Measurements from ENCODE around the gene MRGPRX3. TPM values are rescaled to one million over a fixed set of nuclear protein-coding genes. Genes with fewer than 3 reads are reported as not detected.

Gene MRGPRX3
- total and polyA plus RNA-seq, 2 experiments from 2014 or later = not detected

GRCh38 chr11:18135308-18135707 is 2.9 kb downstream of the MRGPRX3 start:
- H3K9ac ChIP-seq = no peak overlapping the region
- no peaks in the 10 kb centered on the region for H3F3A ChIP-seq (ENCODE audit: insufficient read depth)
- H3K4me2 ChIP-seq (ENCODE audit: unreplicated experiment) = no peak overlapping the region
- H3K36me3 ChIP-seq (ENCODE audit: low read depth) = no peaks in the 10 kb centered on the region
- H3K27me3 ChIP-seq (replicated peaks; ENCODE audit: insufficient read depth) = peaks cover 11% of the 10 kb centered on the region; the same call in 1 of the 2 replicates
- TF ChIP-seq EZH2phosphoT487 (IDR thresholded peaks at IDR 0.05; ENCODE audit: insufficient read depth, low read depth) = no peak
- TF ChIP-seq EZH2 (IDR thresholded peaks at IDR 0.05; ENCODE audit: insufficient read depth, poor library complexity, severe bottlenecking) = no peak
- DNase-seq = no peak
- no peaks in the 10 kb centered on the region for H3K9me2 ChIP-seq (ENCODE audit: insufficient read depth)
- H3K79me2 ChIP-seq (ENCODE audit: insufficient read depth) = no peaks in the 10 kb centered on the region
- no peak overlapping the region for H3K4me3 ChIP-seq
- no peak overlapping the region for H3K27ac ChIP-seq
- no peaks in the 10 kb centered on the region for H3K4me1 ChIP-seq (ENCODE audit: insufficient read depth)
- in situ Hi-C loops (cut with MboI) = no loop called here
- H3K9me3 ChIP-seq (ENCODE audit: low read depth) = no peaks in the 10 kb centered on the region
- 17 to 26% methylated on average over 2 of the region's 2 CpGs for WGBS, 2 experiments (ENCODE audit: low coverage in 1 of 2, low lambda C conversion rate in 2 of 2, missing lambda C conversion rate in 2 of 2)
- no peak overlapping the region for H2AFZ ChIP-seq
- no peaks in the 10 kb centered on the region for H4K20me1 ChIP-seq (ENCODE audit: insufficient read depth)

- WGBS, 2 experiments (ENCODE audit: low coverage in 1 of 2, low lambda C conversion rate in 2 of 2, missing lambda C conversion rate in 2 of 2) = 82 to 83% methylated on average over 23 to 29 of the region's 29 CpGs
- Histone ChIP-seq H3K79me2 (ENCODE audit: insufficient read depth) (no peaks in the 10 kb centered on the region), H3K9ac (no peak overlapping the region), H2AFZ (no peak overlapping the region), H3K9me3 (ENCODE audit: low read depth) (no peaks in the 10 kb centered on the region), H3K36me3 (ENCODE audit: low read depth) (no peaks in the 10 kb centered on the region), H3F3A (ENCODE audit: insufficient read depth) (no peaks in the 10 kb centered on the region), H3K4me3 (no peak overlapping the region), H3K4me2 (ENCODE audit: unreplicated experiment) (no peak overlapping the region), H4K20me1 (ENCODE audit: insufficient read depth) (no peaks in the 10 kb centered on the region), H3K9me2 (ENCODE audit: insufficient read depth) (no peaks in the 10 kb centered on the region), H3K27ac (no peak overlapping the region), H3K4me1 (ENCODE audit: insufficient read depth) (no peaks in the 10 kb centered on the region), H3K27me3 (replicated peaks; ENCODE audit: insufficient read depth) (peaks cover 11% of the 10 kb centered on the region; the same call in 1 of the 2 replicates)
- no peak for TF ChIP-seq EZH2phosphoT487 (IDR thresholded peaks at IDR 0.05; ENCODE audit: insufficient read depth, low read depth)
- TF ChIP-seq EZH2 (IDR thresholded peaks at IDR 0.05; ENCODE audit: insufficient read depth, poor library complexity, severe bottlenecking) = no peak
- in situ Hi-C loops (cut with MboI) = no loop called here
- DNase-seq = no peak
Observed at GRCh38 chr11:18137186-18137800, 4.9 kb downstream of the MRGPRX3 start.

GRCh38 chr11:18140145-18140544 is 7.8 kb downstream of the MRGPRX3 start:
- Histone ChIP-seq H3K27ac (no peak overlapping the region), H3K9me3 (ENCODE audit: low read depth) (no peaks in the 10 kb centered on the region), H3F3A (ENCODE audit: insufficient read depth) (no peaks in the 10 kb centered on the region), H3K36me3 (ENCODE audit: low read depth) (no peaks in the 10 kb centered on the region), H3K9ac (no peak overlapping the region), H3K4me3 (no peak overlapping the region), H3K27me3 (replicated peaks; ENCODE audit: insufficient read depth) (peaks cover 5% of the 10 kb centered on the region; the same call in 1 of the 2 replicates), H3K79me2 (ENCODE audit: insufficient read depth) (no peaks in the 10 kb centered on the region), H4K20me1 (ENCODE audit: insufficient read depth) (no peaks in the 10 kb centered on the region), H3K4me2 (ENCODE audit: unreplicated experiment) (no peak overlapping the region), H2AFZ (no peak overlapping the region), H3K9me2 (ENCODE audit: insufficient read depth) (no peaks in the 10 kb centered on the region), H3K4me1 (ENCODE audit: insufficient read depth) (no peaks in the 10 kb centered on the region)
- TF ChIP-seq EZH2 (IDR thresholded peaks at IDR 0.05; ENCODE audit: insufficient read depth, poor library complexity, severe bottlenecking) (no peak), EZH2phosphoT487 (IDR thresholded peaks at IDR 0.05; ENCODE audit: insufficient read depth, low read depth) (no peak)
- no peak for DNase-seq
- WGBS, 2 experiments (ENCODE audit: low coverage in 1 of 2, low lambda C conversion rate in 2 of 2, missing lambda C conversion rate in 2 of 2) = 57 to 60% methylated on average over 2 of the region's 2 CpGs
- in situ Hi-C loops (cut with MboI) = no loop called here

- H3K27ac ChIP-seq = no peak overlapping the region
- H3K36me3 ChIP-seq (ENCODE audit: low read depth) = no peaks in the 10 kb centered on the region
- H4K20me1 ChIP-seq (ENCODE audit: insufficient read depth) = no peaks in the 10 kb centered on the region
- no peaks in the 10 kb centered on the region for H3K79me2 ChIP-seq (ENCODE audit: insufficient read depth)
- H3K9me3 ChIP-seq (ENCODE audit: low read depth) = no peaks in the 10 kb centered on the region
- H3K4me2 ChIP-seq (ENCODE audit: unreplicated experiment) = no peak overlapping the region
- no peaks in the 10 kb centered on the region for H3K9me2 ChIP-seq (ENCODE audit: insufficient read depth)
- peaks cover 6% of the 10 kb centered on the region; the same call in 1 of the 2 replicates for H3K27me3 ChIP-seq (replicated peaks; ENCODE audit: insufficient read depth)
- peak; percentile 25 for DNase-seq
- no peak overlapping the region for H2AFZ ChIP-seq
- H3F3A ChIP-seq (ENCODE audit: insufficient read depth) = no peaks in the 10 kb centered on the region
- no peaks in the 10 kb centered on the region for H3K4me1 ChIP-seq (ENCODE audit: insufficient read depth)
- no peak overlapping the region for H3K9ac ChIP-seq
- WGBS, 2 experiments (ENCODE audit: low coverage in 1 of 2, low lambda C conversion rate in 2 of 2, missing lambda C conversion rate in 2 of 2) = 66 to 68% methylated on average over 5 of the region's 5 CpGs
- in situ Hi-C loops (cut with MboI) = no loop called here
- TF ChIP-seq EZH2phosphoT487 (IDR thresholded peaks at IDR 0.05; ENCODE audit: insufficient read depth, low read depth) = no peak
- TF ChIP-seq EZH2 (IDR thresholded peaks at IDR 0.05; ENCODE audit: insufficient read depth, poor library complexity, severe bottlenecking) = no peak
- H3K4me3 ChIP-seq = no peak overlapping the region
Observed at GRCh38 chr11:18144243-18144642, 11.9 kb downstream of the MRGPRX3 start.
